Aorta (tissue), 5 donors: ENCODE results near the gene IQCM. TPM values are rescaled to one million over a fixed set of nuclear protein-coding genes. Genes with fewer than 3 reads are reported as not detected.

ENCODE experiments used
- ATAC-seq: fragments of 200-7000 bp; cut with Tn5 transposase; one replicate; pipeline ENCODE4 v1.9.1; 2022; ENCODE audit warnings: moderate library complexity; ENCODE audit not compliant: low FRiP score
- DNase-seq, 2 donors: peaks; one replicate each; pipeline ENCODE4 v3.0.0-alpha.2; 2020
- H3K27ac ChIP-seq, 2 donors: one replicate each; pipeline ENCODE4 v1.5.1; 2013; ENCODE audit warnings: low read length in 2 of 2, mild to moderate bottlenecking in 2 of 2, moderate library complexity in 2 of 2, control low read depth in 1 of 2, inconsistent platforms in 1 of 2, low read depth in 1 of 2
- H3K27me3 ChIP-seq, 2 donors: one replicate each; pipeline ENCODE4 v1.6.1; 2013; ENCODE audit warnings: control low read depth in 1 of 2, low read length in 1 of 2, mild to moderate bottlenecking in 1 of 2, moderate library complexity in 1 of 2; ENCODE audit not compliant: insufficient read depth in 2 of 2, control insufficient read depth in 1 of 2
- H3K36me3 ChIP-seq, 2 donors: one replicate each; pipeline ENCODE4 v1.6.1; 2013; ENCODE audit warnings: control low read depth in 1 of 2, low read length in 1 of 2, mild to moderate bottlenecking in 1 of 2; ENCODE audit not compliant: insufficient read depth in 2 of 2, control insufficient read depth in 1 of 2
- H3K4me1 ChIP-seq, 2 donors: one replicate each; pipeline ENCODE4 v1.6.1; 2013; ENCODE audit warnings: low read length in 2 of 2, control low read depth in 1 of 2, mild to moderate bottlenecking in 1 of 2, moderate library complexity in 1 of 2; ENCODE audit not compliant: insufficient read depth in 2 of 2, control insufficient read depth in 1 of 2
- H3K4me3 ChIP-seq, 2 donors: one replicate each; pipeline ENCODE4 v1.5.1; 2013; ENCODE audit warnings: low read length in 2 of 2, control low read depth in 1 of 2, mild to moderate bottlenecking in 1 of 2
- H3K9me3 ChIP-seq: one replicate; pipeline ENCODE4 v1.6.1; 2013; ENCODE audit warnings: mild to moderate bottlenecking, low read length; ENCODE audit not compliant: control insufficient read depth
- WGBS, 2 donors: extraction: QIAGEN DNeasy Blood & Tissue Kit; methylation state at CpG; one replicate each; pipeline ENCODE4 v1.1.7; 2013; 5-methylcytosine and 5-hydroxymethylcytosine counted together
- intact Hi-C, 2 donors: fragments of 100-400 bp; cut with DNase I; formaldehyde crosslinking; loops; one replicate each; pipeline versions ENCODE4 v1.14.2 to v1.15.0; 2022
- polyA plus RNA-seq, 2 donors: library from polyadenylated mRNA; stranded (reverse); fragments of 200-250 nt; gene quantifications; one replicate each; pipeline ENCODE4 v1.2.3, GENCODE V29; 2013
- total RNA-seq, 2 donors: library from RNA; stranded (reverse); fragmentation: NEBNext Ultra II Directional; extraction: Animal tissue kit (Norgen Biotek cat#: 25700); gene quantifications; one replicate each; pipeline ENCODE4 v1.2.1, GENCODE V29; 2021
- donor health status: healthy with polysubstance abuse.
- donor health status: Bipolar disorder and iron deficiency.
- donor health status: DM: no; HTN: no; CAD: no.
- donor health status: DM: no; HTN: no; CAD: no.
- donor health status: DM: yes; HTN: yes; CAD: no.

The IQCM gene
- total and polyA plus RNA-seq, 4 donors: not detected

DNA sequence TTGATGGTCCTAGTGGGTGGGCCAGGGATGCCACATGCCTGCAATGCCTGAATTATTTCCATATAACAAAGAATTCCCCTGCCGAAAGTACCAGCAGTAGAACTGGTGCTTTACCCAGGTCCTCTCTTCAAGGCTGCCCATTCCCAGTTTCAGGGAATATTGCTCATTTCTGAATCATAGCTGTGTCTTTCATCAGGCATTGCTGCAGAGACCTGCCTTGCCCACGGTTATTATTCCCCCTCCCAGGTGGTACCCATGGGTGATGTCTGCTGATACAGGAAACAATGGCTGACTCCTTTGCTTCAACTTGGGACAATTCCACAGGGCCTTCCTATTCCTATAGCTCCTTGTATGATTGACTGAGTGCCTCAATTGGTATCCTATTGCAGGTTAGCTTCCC lies 9.7 kb upstream of the IQCM start:
- H3K4me3 ChIP-seq: no peak overlapping the region
- 94 to 95% methylated on average over 2 of the region's 2 CpGs for WGBS, 2 donors

DNA sequence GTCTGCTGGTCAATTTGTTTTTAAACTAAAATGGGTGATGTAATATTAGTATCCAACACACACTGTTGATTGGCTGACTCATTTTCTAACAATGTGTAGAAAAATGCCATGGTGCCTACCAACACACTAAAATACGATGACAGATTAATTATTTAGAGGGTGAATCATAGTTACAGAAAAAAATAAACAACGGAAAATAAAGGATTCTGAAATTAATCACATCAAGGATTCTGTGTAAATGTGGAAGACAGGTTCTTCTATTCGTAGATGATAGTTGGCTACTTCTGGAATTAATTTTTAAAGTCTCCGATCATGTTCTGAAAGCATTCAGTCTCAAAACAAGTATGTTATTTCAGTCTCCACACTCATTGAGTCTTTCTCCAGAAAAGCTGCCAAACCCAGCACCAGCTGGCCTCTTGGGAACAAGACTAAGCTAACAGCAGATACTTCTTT lies 8.2 kb upstream of the IQCM start:
- no peak for ATAC-seq
- intact Hi-C loops: no loop called here
- DNase-seq: no peak
- no peak overlapping the region for H3K27ac ChIP-seq
- no peaks in the 10 kb centered on the region for H3K36me3 ChIP-seq
- no peaks in the 10 kb centered on the region for H3K27me3 ChIP-seq
- H3K9me3 ChIP-seq: no peaks in the 10 kb centered on the region
- H3K4me1 ChIP-seq: peaks cover 0 to 3% of the 10 kb centered on the region in 2 donors
- 3 to 7% methylated on average over 4 of the region's 4 CpGs for WGBS, 2 donors
- peak overlapping the region in 1 of 2 donors; percentile 31 for H3K4me3 ChIP-seq

More for the DNA sequence above, 9.7 kb upstream of the IQCM start:
- DNase-seq (no peak), ATAC-seq (no peak)
- Histone ChIP-seq H3K27ac (no peak overlapping the region), H3K9me3 (no peaks in the 10 kb centered on the region), H3K27me3 (no peaks in the 10 kb centered on the region), H3K4me1 (peaks cover 0 to 3% of the 10 kb centered on the region in 2 donors), H3K36me3 (no peaks in the 10 kb centered on the region)
- intact Hi-C loops: no loop called here

DNA sequence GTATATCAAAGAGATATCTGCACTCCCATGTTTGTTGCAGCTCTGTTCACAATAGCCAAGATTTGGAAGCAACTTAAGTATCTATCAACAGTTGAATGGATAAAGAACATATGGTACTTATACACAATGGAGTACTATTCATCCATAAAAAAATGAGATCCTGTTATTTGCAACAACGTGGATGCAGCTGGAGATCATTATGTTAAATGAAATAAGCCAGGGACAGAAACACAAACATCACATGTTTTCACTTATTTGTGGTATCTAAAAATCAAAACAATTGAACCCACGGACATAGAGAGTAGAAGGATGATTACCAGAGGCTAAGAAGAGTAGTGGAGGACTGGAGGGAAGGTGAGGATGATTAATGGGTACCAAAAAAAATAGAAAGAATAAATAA lies 14.2 kb downstream of the IQCM start:
- intact Hi-C loops: no loop called here
- H3K4me1 ChIP-seq: no peaks in the 10 kb centered on the region
- H3K27me3 ChIP-seq: no peaks in the 10 kb centered on the region
- H3K36me3 ChIP-seq: no peaks in the 10 kb centered on the region
- no peaks in the 10 kb centered on the region for H3K9me3 ChIP-seq
- no peak overlapping the region for H3K4me3 ChIP-seq
- DNase-seq (no peak), ATAC-seq (no peak)
- no peak overlapping the region for H3K27ac ChIP-seq
- 23 to 27% methylated on average over 2 of the region's 2 CpGs for WGBS, 2 donors

DNA sequence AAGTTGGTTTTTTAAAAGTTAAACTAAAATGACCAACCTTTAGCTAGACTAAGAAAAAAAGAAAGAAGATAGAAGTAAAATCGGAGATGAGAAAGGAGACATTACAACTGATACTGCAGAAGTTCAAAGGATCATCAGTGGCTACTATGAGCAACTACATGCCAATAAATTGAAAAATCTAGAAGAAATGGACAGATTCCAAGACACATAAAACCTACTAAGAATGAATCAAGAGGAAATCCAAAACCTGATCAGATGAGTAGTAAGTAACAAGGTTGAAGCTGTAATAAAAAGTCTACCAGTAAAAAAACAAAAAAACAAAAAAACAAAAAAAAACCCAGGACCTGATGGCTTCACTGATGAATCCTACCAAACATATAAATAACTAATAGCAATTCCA lies 16.1 kb downstream of the IQCM start:
- Histone ChIP-seq H3K27ac (no peak overlapping the region), H3K9me3 (peaks cover 2% of the 10 kb centered on the region), H3K4me1 (no peaks in the 10 kb centered on the region), H3K36me3 (no peaks in the 10 kb centered on the region), H3K4me3 (no peak overlapping the region), H3K27me3 (no peaks in the 10 kb centered on the region)
- no peak for ATAC-seq
- intact Hi-C loops: no loop called here
- WGBS, 2 donors: 90 to 92% methylated on average over 1 of the region's 1 CpG
- no peak for DNase-seq

DNA sequence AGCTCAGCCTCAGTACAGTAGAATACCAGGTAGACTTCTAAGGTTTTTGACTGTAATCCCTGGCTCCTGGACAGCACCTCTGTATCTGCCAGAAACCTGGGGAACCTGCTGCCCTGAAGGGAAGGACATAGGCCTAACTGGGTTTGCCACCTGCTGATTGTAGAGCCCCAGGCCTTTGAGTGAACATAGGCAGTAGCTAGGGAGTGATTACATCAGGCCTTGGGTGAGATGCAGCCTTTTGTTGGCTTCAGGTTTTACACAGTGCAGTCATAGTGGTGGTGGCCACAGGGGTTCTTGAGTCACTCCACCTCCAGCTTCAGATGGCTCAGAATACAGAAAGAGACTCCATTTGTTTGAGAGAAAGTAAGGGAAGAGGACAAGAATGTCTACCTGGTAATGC lies 19.3 kb downstream of the IQCM start:
- Histone ChIP-seq H3K4me3 (no peak overlapping the region), H3K4me1 (no peaks in the 10 kb centered on the region), H3K9me3 (peaks cover 2% of the 10 kb centered on the region), H3K27me3 (no peaks in the 10 kb centered on the region), H3K27ac (no peak overlapping the region), H3K36me3 (no peaks in the 10 kb centered on the region)
- DNase-seq (no peak), ATAC-seq (no peak)
- intact Hi-C loops: no loop called here

DNA sequence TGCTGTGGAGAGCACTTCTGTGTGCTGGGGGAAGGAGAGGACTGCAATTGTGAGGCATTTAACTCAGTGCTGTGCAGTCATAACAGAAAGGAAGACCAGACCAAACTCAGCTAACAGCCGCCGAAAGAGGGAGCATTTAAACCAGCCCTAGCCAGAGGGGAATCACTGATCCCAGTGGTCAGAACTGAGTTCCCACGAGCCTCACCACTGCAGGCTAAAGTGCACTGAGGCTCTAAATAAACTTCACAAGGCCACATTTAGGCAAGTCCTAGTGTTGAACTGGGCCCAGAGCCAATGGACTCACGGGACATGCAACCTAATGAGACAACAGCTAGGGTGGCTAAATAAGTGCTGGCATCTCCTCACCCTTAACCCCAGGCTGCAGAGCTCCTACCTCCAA lies 20.4 kb downstream of the IQCM start:
- ATAC-seq (no peak), DNase-seq (no peak)
- no peak overlapping the region for H3K27ac ChIP-seq
- no peaks in the 10 kb centered on the region for H3K36me3 ChIP-seq
- peaks cover 2% of the 10 kb centered on the region for H3K9me3 ChIP-seq
- no peaks in the 10 kb centered on the region for H3K27me3 ChIP-seq
- H3K4me1 ChIP-seq: no peaks in the 10 kb centered on the region
- WGBS, 2 donors: 34 to 54% methylated on average over 4 of the region's 4 CpGs
- intact Hi-C loops: no loop called here
- no peak overlapping the region for H3K4me3 ChIP-seq

DNA sequence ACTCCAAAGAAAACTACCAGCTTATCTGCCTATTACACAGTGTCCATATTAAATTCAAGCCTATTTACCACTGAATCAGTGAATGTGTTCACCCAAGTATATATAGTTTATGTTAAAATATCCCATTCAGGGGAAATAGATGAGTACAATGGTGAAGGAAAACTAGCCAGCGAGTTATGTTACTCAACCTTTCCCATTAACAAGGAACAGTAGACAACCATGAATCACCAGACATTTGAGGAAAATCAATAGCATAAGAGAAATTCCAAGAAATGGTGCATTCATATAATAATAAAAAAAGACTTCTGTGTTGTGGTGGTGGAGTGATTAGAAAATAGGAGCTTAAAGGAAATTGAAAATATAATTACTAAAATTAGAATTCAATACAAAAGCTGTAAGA lies 21.3 kb downstream of the IQCM start:
- intact Hi-C loops: no loop called here

DNA sequence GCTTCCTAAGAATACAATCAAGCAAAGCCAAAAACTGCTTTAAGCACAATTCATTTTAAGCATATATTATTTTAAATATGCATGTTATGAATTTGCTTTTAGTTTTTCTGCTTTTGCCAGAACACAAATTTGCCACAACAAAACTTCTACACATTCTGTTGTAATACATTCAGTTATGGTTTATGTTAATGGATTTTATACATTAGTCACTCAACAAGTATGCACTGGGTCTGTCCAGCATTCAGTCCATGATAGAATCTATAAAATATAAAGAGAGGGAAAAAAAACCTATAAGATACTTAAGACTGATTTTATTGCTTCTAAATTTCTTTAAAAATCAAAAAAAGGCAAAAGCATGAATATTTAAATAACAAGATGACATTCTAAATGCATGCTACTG lies 22.2 kb downstream of the IQCM start:
- intact Hi-C loops: no loop called here
- H3K9me3 ChIP-seq: peaks cover 2% of the 10 kb centered on the region
- no peak overlapping the region for H3K27ac ChIP-seq
- DNase-seq (no peak), ATAC-seq (no peak)
- H3K27me3 ChIP-seq: no peaks in the 10 kb centered on the region
- H3K36me3 ChIP-seq: no peaks in the 10 kb centered on the region
- H3K4me1 ChIP-seq: no peaks in the 10 kb centered on the region
- H3K4me3 ChIP-seq: no peak overlapping the region

More for the DNA sequence above, 21.3 kb downstream of the IQCM start:
- no peaks in the 10 kb centered on the region for H3K27me3 ChIP-seq
- no peak for DNase-seq
- peaks cover 2% of the 10 kb centered on the region for H3K9me3 ChIP-seq
- no peaks in the 10 kb centered on the region for H3K4me1 ChIP-seq
- ATAC-seq: no peak
- WGBS, 2 donors: 97% methylated on average over 1 of the region's 1 CpG
- H3K27ac ChIP-seq: no peak overlapping the region
- H3K36me3 ChIP-seq: no peaks in the 10 kb centered on the region
- no peak overlapping the region for H3K4me3 ChIP-seq

DNA sequence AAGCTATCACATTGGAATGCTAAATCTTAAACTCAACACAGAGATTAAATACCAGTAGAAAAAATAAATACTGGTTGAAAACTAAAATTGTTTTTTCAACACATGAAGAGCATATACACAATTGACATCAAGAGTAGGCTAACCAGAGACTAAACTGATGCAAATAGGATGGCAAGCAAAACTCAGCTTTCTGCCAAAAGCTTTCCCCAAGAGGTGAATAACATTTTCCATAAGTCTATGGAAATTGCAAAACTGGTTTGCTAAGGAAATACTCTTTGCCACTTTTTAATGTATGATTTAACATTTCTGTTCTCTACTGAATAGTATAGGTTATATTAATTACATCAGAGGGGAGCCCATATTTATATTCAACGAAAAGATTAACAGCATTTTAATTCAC lies 23.8 kb downstream of the IQCM start:
- Histone ChIP-seq H3K36me3 (no peaks in the 10 kb centered on the region), H3K27me3 (no peaks in the 10 kb centered on the region), H3K9me3 (peaks cover 2% of the 10 kb centered on the region), H3K4me1 (no peaks in the 10 kb centered on the region), H3K27ac (no peak overlapping the region), H3K4me3 (no peak overlapping the region)
- intact Hi-C loops: no loop called here
- ATAC-seq (no peak), DNase-seq (no peak)
- 13 to 34% methylated on average over 1 of the region's 1 CpG for WGBS, 2 donors
